Activated B cell treated with CpG ODN at 0.5 μM for 24 hours (primary cell): ENCODE measurements around the gene JADE2. TPM values are rescaled to one million over a fixed set of nuclear protein-coding genes. Genes with fewer than 3 reads are reported as not detected.
"Not testable (repeated sequence)": the region's sequence is repeated elsewhere in the genome, so short reads cannot be mapped to it uniquely, and the experiment has no call there.

ENCODE experiments used
- ATAC-seq: fragments of 200-7000 bp; cut with Tn5 transposase; one replicate; pipeline ENCODE4 v1.10.0; 2021; ENCODE audit warnings: low read depth, mild to moderate bottlenecking, moderate library complexity
- CTCF ChIA-PET: fragments of 350-600 bp; sonication (Branson Sonifier 250); formaldehyde crosslinking; loops from one replicate; lab custom pipeline; 2021; ENCODE audit warnings: antibody characterized with exemption; lab: Charles Lee
- POLR2A ChIA-PET: fragments of 350-600 bp; sonication (Branson Sonifier 250); formaldehyde crosslinking; loops from one replicate; lab custom pipeline; 2021; ENCODE audit warnings: antibody characterized with exemption; lab: Charles Lee
- DNase-seq: peaks from one replicate; pipeline ENCODE4 v3.0.0; 2022
- H3K27ac Mint-ChIP-seq: one replicate; pipeline ENCODE4 v1.8.0; 2020; ENCODE audit warnings: mixed read lengths
- H3K27me3 Mint-ChIP-seq: one replicate; pipeline ENCODE4 v1.8.0; 2021; ENCODE audit warnings: mixed read lengths
- H3K36me3 Mint-ChIP-seq: one replicate; pipeline ENCODE4 v1.8.0; 2021; ENCODE audit warnings: low read depth, mixed read lengths
- H3K4me1 Mint-ChIP-seq: one replicate; pipeline ENCODE4 v1.8.0; 2021; ENCODE audit warnings: mixed read lengths
- H3K4me3 Mint-ChIP-seq: one replicate; pipeline ENCODE4 v1.8.0; 2020; ENCODE audit warnings: mild to moderate bottlenecking, mixed read lengths
- H3K9me3 Mint-ChIP-seq: one replicate; pipeline ENCODE4 v1.8.0; 2020; ENCODE audit warnings: mixed read lengths
- CTCF ChIP-seq: fragments of 200-600 bp; IDR thresholded peaks from one replicate; pipeline ENCODE4 v1.8.0; 2022; ENCODE audit warnings: antibody characterized with exemption, mild to moderate bottlenecking
- intact Hi-C: fragments of 100-400 bp; cut with micrococcal nuclease; formaldehyde crosslinking; loops from one replicate; pipeline ENCODE4 v1.15.1; 2024
- total RNA-seq: library from RNA; stranded (reverse); gene quantifications from 2 replicates; pipeline ENCODE4 v1.2.3, GENCODE V29; 2022

Gene JADE2
- total RNA-seq, 1 donor from 2014 or later, result 225 TPM

GRCh38 chr5:134512661-134512999 is 12.8 kb upstream of the JADE2 start:
- ATAC-seq, result no peak
- DNase-seq, result no peak
- no peak overlapping the region for H3K4me3 Mint-ChIP-seq
- POLR2A ChIA-PET, result interaction anchor here (0.7 kb wide), 1 partner anchor 140 kb away, joined by 5 read pairs; no protein-coding TSS in a partner anchor
- H3K4me1 Mint-ChIP-seq, result peaks cover 7% of the 10 kb centered on the region
- no peaks in the 10 kb centered on the region for H3K9me3 Mint-ChIP-seq
- intact Hi-C loops, result no loop called here
- no peaks in the 10 kb centered on the region for H3K36me3 Mint-ChIP-seq
- TF ChIP-seq CTCF, result no peak
- CTCF ChIA-PET, result no interaction called here
- no peak overlapping the region for H3K27ac Mint-ChIP-seq
- H3K27me3 Mint-ChIP-seq, result no peaks in the 10 kb centered on the region

GRCh38 chr5:134515801-134516200 is 9.7 kb upstream of the JADE2 start:
- no peak for TF ChIP-seq CTCF
- CTCF ChIA-PET, result no interaction called here
- no peak for ATAC-seq

GRCh38 chr5:134516984-134517383 is 8.5 kb upstream of the JADE2 start:
- H3K4me1 Mint-ChIP-seq, CTCF ChIA-PET, H3K9me3 Mint-ChIP-seq, intact Hi-C loops, H3K36me3 Mint-ChIP-seq, POLR2A ChIA-PET, H3K27me3 Mint-ChIP-seq, H3K4me3 Mint-ChIP-seq, DNase-seq, H3K27ac Mint-ChIP-seq, ATAC-seq: not testable (repeated sequence)

More at GRCh38 chr5:134515801-134516200, 9.7 kb upstream of the JADE2 start:
- intact Hi-C loops, result no loop called here
- Mint-ChIP-seq H3K4me1 (peaks cover 5% of the 10 kb centered on the region), H3K27me3 (no peaks in the 10 kb centered on the region), H3K27ac (no peak overlapping the region), H3K4me3 (no peak overlapping the region), H3K36me3 (no peaks in the 10 kb centered on the region), H3K9me3 (no peaks in the 10 kb centered on the region)
- POLR2A ChIA-PET, result interaction anchor here (0.6 kb wide), 1 partner anchor 9 kb away, joined by 4 read pairs; no protein-coding TSS in a partner anchor
- no peak for DNase-seq

GRCh38 chr5:134517553-134517952 is 7.9 kb upstream of the JADE2 start:
- POLR2A ChIA-PET, result no interaction called here
- no peak overlapping the region for H3K4me3 Mint-ChIP-seq
- no peak overlapping the region for H3K27ac Mint-ChIP-seq
- peaks cover 8% of the 10 kb centered on the region for H3K4me1 Mint-ChIP-seq
- ATAC-seq (no peak), DNase-seq (no peak)
- TF ChIP-seq CTCF, result no peak
- CTCF ChIA-PET, result no interaction called here
- no peaks in the 10 kb centered on the region for H3K36me3 Mint-ChIP-seq
- H3K9me3 Mint-ChIP-seq, result no peaks in the 10 kb centered on the region
- intact Hi-C loops, result no loop called here
- no peaks in the 10 kb centered on the region for H3K27me3 Mint-ChIP-seq

- no peaks in the 10 kb centered on the region for H3K9me3 Mint-ChIP-seq
These were observed 5.5 kb upstream of the JADE2 start for GRCh38 chr5:134519989-134520388.

More at GRCh38 chr5:134519989-134520388, 5.5 kb upstream of the JADE2 start:
- H3K4me1 Mint-ChIP-seq, result peaks cover 17% of the 10 kb centered on the region
- intact Hi-C loops, result no loop called here
- H3K27ac Mint-ChIP-seq, result no peak overlapping the region
- ChIA-PET POLR2A (no interaction called here), CTCF (interaction anchor here (1.2 kb wide), 1 partner anchor 108 kb away, joined by 3 read pairs; the partner anchor contains the start of gene CDKN2AIPNL)
- H3K36me3 Mint-ChIP-seq, result peaks cover 3% of the 10 kb centered on the region
- no peak overlapping the region for H3K4me3 Mint-ChIP-seq
- DNase-seq (no peak), ATAC-seq (no peak)
- no peak for TF ChIP-seq CTCF
- no peaks in the 10 kb centered on the region for H3K27me3 Mint-ChIP-seq
